BE2C (cell line): Measurements from ENCODE around the gene CTAG2.

ENCODE experiments used
- DNase-seq: peaks from one replicate; pipeline ENCODE4 v3.0.0-alpha.2; 2020
- H3K27me3 ChIP-seq: fragments of 250-450 bp; sonication (Bioruptor Pico); 2 replicates; pipeline ENCODE4 v1.5.1; 2020; ENCODE audit warnings: mild to moderate bottlenecking
- H3K36me3 ChIP-seq: fragments of 250-450 bp; sonication (Bioruptor Pico); 2 replicates; pipeline ENCODE4 v1.5.1; 2020; ENCODE audit warnings: mild to moderate bottlenecking
- H3K4me1 ChIP-seq: fragments of 250-450 bp; sonication (Bioruptor Pico); 2 replicates; pipeline ENCODE4 v1.5.1; 2020
- H3K4me3 ChIP-seq: 2 replicates; pipeline ENCODE4 v1.5.1; 2011; ENCODE audit warnings: low read depth, low read length
- H3K9me3 ChIP-seq: fragments of 250-450 bp; sonication (Bioruptor Pico); 2 replicates; pipeline ENCODE4 v1.5.1; 2020
- TF ChIP-seq, protein P1 (sequence below): IDR thresholded peaks from 2 replicates; pipeline ENCODE4 v1.5.1; 2012; ENCODE audit warnings: mild to moderate bottlenecking, low read depth, low read length

The CTAG2 gene

DNA sequence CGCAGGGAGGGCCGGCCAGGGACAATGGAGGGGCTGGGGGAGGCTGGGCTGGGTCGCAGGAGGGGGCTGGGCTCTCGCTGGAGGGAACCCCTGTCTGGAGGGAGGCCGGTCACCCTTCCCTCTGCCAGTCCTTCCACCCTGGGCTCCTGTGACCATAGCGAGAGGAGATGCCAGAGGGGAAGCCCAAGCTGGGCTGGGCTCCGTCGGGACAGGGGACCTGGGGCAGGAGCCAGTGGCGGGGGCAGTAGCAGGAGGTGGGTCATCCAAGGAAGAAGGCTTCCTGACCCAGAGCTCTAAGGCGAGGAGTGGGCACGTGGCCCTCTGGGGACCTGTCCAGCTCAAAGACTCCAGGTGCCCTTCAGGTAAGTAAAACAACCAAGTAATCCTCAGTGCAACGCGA lies 51.2 kb downstream of the CTAG2 start:
- Histone ChIP-seq H3K27me3 (no peaks in the 10 kb centered on the region), H3K9me3 (no peaks in the 10 kb centered on the region), H3K36me3 (no peaks in the 10 kb centered on the region), H3K4me3 (no peak overlapping the region), H3K4me1 (no peaks in the 10 kb centered on the region)
- TF ChIP-seq, protein P1, sequence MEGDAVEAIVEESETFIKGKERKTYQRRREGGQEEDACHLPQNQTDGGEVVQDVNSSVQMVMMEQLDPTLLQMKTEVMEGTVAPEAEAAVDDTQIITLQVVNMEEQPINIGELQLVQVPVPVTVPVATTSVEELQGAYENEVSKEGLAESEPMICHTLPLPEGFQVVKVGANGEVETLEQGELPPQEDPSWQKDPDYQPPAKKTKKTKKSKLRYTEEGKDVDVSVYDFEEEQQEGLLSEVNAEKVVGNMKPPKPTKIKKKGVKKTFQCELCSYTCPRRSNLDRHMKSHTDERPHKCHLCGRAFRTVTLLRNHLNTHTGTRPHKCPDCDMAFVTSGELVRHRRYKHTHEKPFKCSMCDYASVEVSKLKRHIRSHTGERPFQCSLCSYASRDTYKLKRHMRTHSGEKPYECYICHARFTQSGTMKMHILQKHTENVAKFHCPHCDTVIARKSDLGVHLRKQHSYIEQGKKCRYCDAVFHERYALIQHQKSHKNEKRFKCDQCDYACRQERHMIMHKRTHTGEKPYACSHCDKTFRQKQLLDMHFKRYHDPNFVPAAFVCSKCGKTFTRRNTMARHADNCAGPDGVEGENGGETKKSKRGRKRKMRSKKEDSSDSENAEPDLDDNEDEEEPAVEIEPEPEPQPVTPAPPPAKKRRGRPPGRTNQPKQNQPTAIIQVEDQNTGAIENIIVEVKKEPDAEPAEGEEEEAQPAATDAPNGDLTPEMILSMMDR: no peak
- no peak for DNase-seq
